HG02938 (cell line): Measurements from ENCODE around the gene SLC9C1.

Experiments used
- ATAC-seq: cut with Tn5 transposase; IDR thresholded peaks from one replicate; pipeline ENCODE4 v1.9.1; 2021; ENCODE audit warnings: mild to moderate bottlenecking, moderate library complexity; ENCODE audit not compliant: unreplicated experiment

Gene SLC9C1

GRCh38 chr3:112115806-112116383 is 178.1 kb downstream of the SLC9C1 start:
- no peak for ATAC-seq

- ATAC-seq, result peak; percentile 37
Measured at GRCh38 chr3:112115161-112115739, 178.8 kb downstream of the SLC9C1 start.

DNA sequence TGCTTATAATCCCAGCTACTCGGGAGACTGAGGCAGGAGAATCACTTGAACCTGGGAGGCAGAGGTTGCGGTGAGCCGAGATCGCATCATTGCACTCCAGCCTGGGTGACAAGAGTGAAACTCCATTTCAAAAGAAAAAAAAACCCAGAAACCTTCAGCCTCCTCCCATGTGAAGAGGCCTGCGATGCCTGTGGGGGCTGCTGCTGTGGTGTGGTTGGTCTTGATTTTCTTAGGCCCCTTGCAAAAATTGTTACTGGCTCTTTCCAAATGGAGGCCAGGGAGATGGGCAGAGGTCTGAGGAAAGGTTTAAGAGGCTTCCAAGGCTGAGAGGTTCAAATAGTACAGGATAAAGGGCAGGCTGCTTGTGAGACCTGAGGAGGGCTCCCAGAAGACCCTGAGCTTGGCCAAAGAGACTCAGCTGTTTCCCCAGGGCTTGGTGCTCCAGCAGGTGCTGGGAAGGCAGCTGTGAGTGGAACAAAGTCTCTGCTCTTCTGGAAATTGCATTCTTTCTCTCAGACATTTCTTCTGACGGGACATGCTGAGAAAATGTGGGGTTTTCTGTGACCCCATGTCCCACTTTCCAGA is 179.3 kb downstream of the SLC9C1 start:
- no peak for ATAC-seq

DNA sequence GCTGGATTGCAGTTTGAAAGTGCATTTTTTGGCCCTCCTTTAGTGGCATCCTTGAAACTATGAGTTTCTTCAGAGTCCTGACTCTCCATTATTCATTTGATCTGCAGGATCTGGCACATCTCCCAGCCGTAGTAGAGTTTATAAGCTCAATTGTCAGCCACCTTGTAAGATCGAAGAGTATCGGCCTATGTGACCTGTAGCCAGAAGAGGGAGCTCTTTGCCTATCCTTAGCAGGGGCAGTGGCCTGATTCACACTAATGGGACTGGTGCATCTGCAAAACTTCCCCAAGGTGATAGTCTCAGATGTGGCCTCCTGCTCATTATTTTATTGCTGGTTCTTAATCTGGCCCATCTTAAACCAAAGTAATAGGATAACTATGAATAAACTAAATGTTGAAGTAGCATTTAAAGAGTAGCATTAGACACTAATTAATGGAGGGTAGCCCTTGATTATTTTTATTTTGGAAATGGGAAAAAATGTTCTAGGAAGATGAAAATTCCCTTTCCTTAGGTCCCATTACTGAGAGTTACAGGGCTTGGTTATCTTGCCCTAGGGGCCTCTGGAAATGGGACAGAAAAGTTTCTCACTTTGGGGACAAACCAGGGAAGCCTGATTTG is 182.1 kb downstream of the SLC9C1 start:
- peak; percentile 52 for ATAC-seq

GRCh38 chr3:112109322-112109721 is 184.7 kb downstream of the SLC9C1 start:
- no peak for ATAC-seq

DNA sequence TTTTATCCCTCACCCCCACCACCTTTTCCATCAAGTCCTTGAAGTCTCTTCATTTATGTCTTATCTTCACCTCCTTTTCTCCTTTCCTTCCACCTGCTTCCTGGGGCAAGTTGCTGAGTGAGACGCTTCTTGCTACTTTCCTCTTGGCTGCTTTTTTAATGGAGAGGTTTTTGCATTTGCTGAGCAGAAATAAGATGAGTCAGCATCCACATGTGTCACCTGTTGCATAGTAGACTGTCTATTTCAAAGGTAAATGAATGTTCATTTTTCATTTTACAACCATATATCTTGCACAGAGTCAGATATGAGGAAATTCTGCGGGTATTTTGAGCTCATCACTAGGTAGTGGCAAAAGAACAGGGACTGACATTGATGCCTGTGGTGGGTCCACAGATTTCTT is 189.2 kb downstream of the SLC9C1 start:
- ATAC-seq, result no peak

GRCh38 chr3:112101916-112102315 is 192.1 kb downstream of the SLC9C1 start:
- no peak for ATAC-seq

GRCh38 chr3:112097378-112097777 is 196.6 kb downstream of the SLC9C1 start:
- ATAC-seq, result no peak

DNA sequence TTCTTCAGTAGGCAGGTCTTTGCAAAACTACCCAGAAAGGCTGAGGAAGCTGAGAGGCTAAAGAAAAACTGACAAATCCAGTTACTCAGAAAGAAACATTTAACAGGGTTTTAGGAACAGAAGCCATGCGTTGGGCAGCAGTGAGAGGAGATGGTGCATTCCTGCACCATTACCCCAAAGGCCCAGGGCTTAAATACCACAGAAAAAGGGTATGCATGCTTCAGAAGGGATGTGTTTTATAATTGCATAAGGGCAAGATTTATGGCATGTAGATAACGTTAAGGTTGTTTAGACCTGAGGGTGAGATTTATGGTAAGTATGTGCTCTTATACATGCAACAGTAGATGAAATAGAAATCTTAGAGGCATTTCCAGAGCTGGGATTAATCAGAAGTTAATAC is 197.8 kb downstream of the SLC9C1 start:
- no peak for ATAC-seq

DNA sequence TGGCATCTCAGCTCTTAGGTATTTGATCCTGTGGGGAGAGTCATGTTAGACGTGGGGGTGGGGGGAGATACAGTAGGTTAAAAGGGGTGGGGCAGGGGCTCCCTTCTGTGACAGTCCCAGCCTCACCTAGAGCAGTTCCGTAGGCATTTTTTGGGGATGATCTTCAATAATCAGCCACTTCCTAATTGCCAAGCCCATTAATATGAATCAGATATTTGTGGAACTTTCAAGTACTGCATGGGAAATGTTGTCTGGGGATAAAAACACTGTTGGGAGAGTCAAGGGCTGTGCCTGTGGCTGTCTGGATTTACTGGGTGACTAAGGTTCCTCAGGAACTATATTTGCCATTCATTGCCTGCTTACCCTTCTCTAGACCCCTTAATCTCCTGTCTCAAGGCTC is 198.3 kb downstream of the SLC9C1 start:
- no peak for ATAC-seq

- no peak for ATAC-seq
Measured at GRCh38 chr3:112093180-112093522, 200.9 kb downstream of the SLC9C1 start.

DNA sequence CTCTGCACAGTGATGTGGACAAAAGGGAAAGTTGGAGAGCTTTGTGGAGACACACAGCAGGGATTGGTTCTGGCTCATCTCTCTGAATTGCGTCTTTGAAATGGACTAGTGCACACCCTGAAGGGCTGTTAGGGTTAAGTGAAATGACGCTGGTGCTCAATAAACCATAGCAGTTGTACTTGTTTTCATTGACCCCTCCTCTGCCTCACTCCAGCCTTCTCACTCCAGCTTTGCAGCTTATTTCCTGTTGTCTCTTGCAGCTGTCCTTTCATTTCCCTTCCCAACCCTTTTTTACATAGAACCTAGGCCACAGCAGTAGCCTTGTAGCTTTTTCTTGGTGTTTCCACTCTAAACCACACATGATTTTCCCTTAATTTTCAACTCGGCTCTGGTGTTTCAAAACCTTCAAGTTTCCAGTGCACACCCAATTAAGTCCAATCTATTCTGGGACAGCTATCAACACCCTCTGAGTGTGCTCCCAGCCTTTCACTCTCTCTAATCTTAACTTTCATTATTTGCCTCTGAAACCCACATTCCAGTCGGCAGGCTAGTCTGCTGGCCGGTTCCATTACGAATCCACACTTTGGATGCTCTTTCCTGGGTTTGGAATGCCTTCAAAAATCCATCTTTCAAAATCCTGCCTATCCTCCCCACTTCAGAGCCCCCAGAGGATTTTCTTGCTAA is 201.4 kb downstream of the SLC9C1 start:
- no peak for ATAC-seq

DNA sequence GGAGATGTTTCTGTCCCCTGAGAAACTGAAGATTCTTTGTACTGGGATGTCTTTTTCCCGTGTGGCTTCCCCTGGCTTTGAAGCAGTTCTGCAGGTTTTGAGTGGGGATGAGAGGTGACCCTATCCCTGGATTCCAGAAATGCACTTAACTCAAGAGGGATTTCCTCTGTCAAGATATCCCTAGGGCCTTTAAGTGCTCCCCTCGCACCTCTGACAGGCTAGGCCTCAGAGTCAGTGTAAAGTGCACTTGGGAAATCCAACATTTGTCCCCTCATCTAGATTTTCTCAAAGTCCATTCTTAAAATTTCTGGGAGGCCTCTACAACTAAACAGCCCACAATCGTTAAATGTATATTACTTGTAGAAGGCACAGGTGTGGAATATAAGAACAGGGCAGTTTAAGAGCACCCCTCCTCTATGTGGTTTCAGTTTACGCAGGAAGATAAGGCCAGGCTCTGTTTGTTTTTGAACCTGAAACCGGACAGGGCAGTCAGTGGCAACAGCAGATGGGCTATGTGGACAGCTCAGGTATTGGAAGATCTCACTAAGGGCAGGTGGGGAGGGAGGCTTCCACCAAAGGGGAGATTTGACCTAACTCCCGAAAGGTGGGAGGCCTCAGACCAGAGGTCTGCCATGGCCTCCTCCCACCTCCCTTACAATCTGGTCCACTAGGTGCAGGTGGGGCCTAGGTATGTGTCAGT is 203.0 kb downstream of the SLC9C1 start:
- ATAC-seq, result no peak
